MCF 10A (cell line): ENCODE data around the gene OBSL1. TPM values are rescaled to one million over a fixed set of nuclear protein-coding genes. Genes with fewer than 3 reads are reported as not detected.

ENCODE experiments used
- BruUV-seq: library from RNA; stranded (reverse); fragments of 400-500 nt; replicated peaks from 2 replicates; lab custom pipeline; 2021; lab: Mats Ljungman, UMichigan
- CTCF ChIA-PET: fragments of 300-600 bp; sonication (Branson Sonifier 250); formaldehyde crosslinking; extraction: SDS; loops from one replicate; lab custom pipeline; 2021; ENCODE audit warnings: antibody characterized with exemption, inconsistent platforms; lab: Yijun Ruan, JAX
- POLR2A ChIA-PET: fragments of 300-600, 350-650 bp; sonication (Branson Sonifier 250); formaldehyde crosslinking; extraction: SDS; loops from one replicate; lab custom pipeline; 2020; ENCODE audit warnings: antibody characterized with exemption, inconsistent platforms; lab: Yijun Ruan, JAX
- DNase-seq: peaks from one replicate; pipeline ENCODE4 v3.0.0-alpha.2; 2018; ENCODE audit not compliant: unreplicated experiment
- H3K27ac Mint-ChIP-seq: one replicate; pipeline ENCODE4 v1.8.0; 2022; ENCODE audit warnings: mild to moderate bottlenecking, low read depth, mixed read lengths; ENCODE audit not compliant: unreplicated experiment
- H3K27me3 Mint-ChIP-seq: one replicate; pipeline ENCODE4 v1.8.0; 2022; ENCODE audit warnings: mixed read lengths; ENCODE audit not compliant: insufficient read depth, unreplicated experiment
- H3K36me3 Mint-ChIP-seq: one replicate; pipeline ENCODE4 v1.8.0; 2022; ENCODE audit warnings: mild to moderate bottlenecking, moderate library complexity, mixed read lengths; ENCODE audit not compliant: insufficient read depth, unreplicated experiment
- H3K4me1 Mint-ChIP-seq: one replicate; pipeline ENCODE4 v1.8.0; 2022; ENCODE audit warnings: mixed read lengths; ENCODE audit not compliant: insufficient read depth, unreplicated experiment
- H3K4me3 Mint-ChIP-seq: one replicate; pipeline ENCODE4 v1.8.0; 2022; ENCODE audit warnings: mild to moderate bottlenecking, moderate library complexity, mixed read lengths; ENCODE audit not compliant: unreplicated experiment
- H3K9me3 Mint-ChIP-seq: one replicate; pipeline ENCODE4 v1.8.0; 2022; ENCODE audit warnings: mixed read lengths; ENCODE audit not compliant: unreplicated experiment
- CTCF ChIP-seq: fragments of 200-600 bp; IDR thresholded peaks from one replicate; pipeline ENCODE4 v1.8.0; 2022; ENCODE audit warnings: antibody characterized with exemption, mild to moderate bottlenecking; ENCODE audit not compliant: unreplicated experiment
- intact Hi-C: fragments of 100-400 bp; cut with micrococcal nuclease; formaldehyde crosslinking; loops from 2 replicates; pipeline ENCODE4 v1.14.1; 2022
- total RNA-seq: library from RNA; stranded (reverse); gene quantifications from 2 replicates; pipeline ENCODE4 v1.2.3, GENCODE V29; 2022

The OBSL1 gene
- total RNA-seq, 1 experiment from 2014 or later: 29.0 TPM

GRCh38 chr2:219554350-219554749, 17.0 kb downstream of the OBSL1 start:
- ChIA-PET CTCF (interaction anchor here (0.5 kb wide), 2 partner anchors 57 to 394 kb away, joined by 3 read pairs; partner anchors contain the start of gene NHEJ1), POLR2A (no interaction called here)
- BruUV-seq: no TSS peak
- DNase-seq: no peak
- intact Hi-C loops: no loop called here
- H3K4me3 Mint-ChIP-seq: no peak overlapping the region
- no peak for TF ChIP-seq CTCF
- H3K27ac Mint-ChIP-seq: no peak overlapping the region
- H3K4me1 Mint-ChIP-seq: peaks cover 6% of the 10 kb centered on the region
- H3K9me3 Mint-ChIP-seq: no peaks in the 10 kb centered on the region
- H3K27me3 Mint-ChIP-seq: no peaks in the 10 kb centered on the region
- no peaks in the 10 kb centered on the region for H3K36me3 Mint-ChIP-seq

GRCh38 chr2:219553463-219553963, 17.8 kb downstream of the OBSL1 start:
- POLR2A ChIA-PET: interaction anchor here (1.1 to 1.9 kb wide), 2 partner anchors 10 to 15 kb away, joined by 3 to 17 read pairs; partner anchors contain the start of genes CHPF and TMEM198
- no peaks in the 10 kb centered on the region for H3K9me3 Mint-ChIP-seq

GRCh38 chr2:219553168-219553417, 18.2 kb downstream of the OBSL1 start:
- DNase-seq: no peak
- H3K36me3 Mint-ChIP-seq: no peaks in the 10 kb centered on the region
- no peaks in the 10 kb centered on the region for H3K9me3 Mint-ChIP-seq
- H3K27ac Mint-ChIP-seq: no peak overlapping the region
- H3K4me1 Mint-ChIP-seq: peaks cover 6% of the 10 kb centered on the region
- intact Hi-C loops: no loop called here
- H3K27me3 Mint-ChIP-seq: no peaks in the 10 kb centered on the region
- BruUV-seq: no TSS peak
- H3K4me3 Mint-ChIP-seq: no peak overlapping the region
- ChIA-PET CTCF (interaction anchor here (0.6 to 1.7 kb wide), 3 partner anchors 12 to 690 kb away, joined by 3 to 7 read pairs (median 3); no protein-coding TSS in a partner anchor), POLR2A (interaction anchor here (1.1 to 1.9 kb wide), 2 partner anchors 10 to 15 kb away, joined by 3 to 17 read pairs; partner anchors contain the start of genes CHPF and TMEM198)
- TF ChIP-seq CTCF: no peak

More at GRCh38 chr2:219553463-219553963, 17.8 kb downstream of the OBSL1 start:
- Mint-ChIP-seq H3K27ac (no peak overlapping the region), H3K4me3 (no peak overlapping the region), H3K36me3 (no peaks in the 10 kb centered on the region), H3K4me1 (peaks cover 6% of the 10 kb centered on the region), H3K27me3 (no peaks in the 10 kb centered on the region)
- TF ChIP-seq CTCF: no peak
- no TSS peak for BruUV-seq
- intact Hi-C loops: no loop called here
- DNase-seq: no peak
- CTCF ChIA-PET: interaction anchor here (0.6 to 1.7 kb wide), 2 partner anchors 13 to 690 kb away, joined by 3 to 7 read pairs; no protein-coding TSS in a partner anchor

- H3K9me3 Mint-ChIP-seq: no peaks in the 10 kb centered on the region
- peak overlapping the region; percentile 70 for H3K4me3 Mint-ChIP-seq
- intact Hi-C loops: no loop called here
- ChIA-PET CTCF (interaction anchor here (0.6 to 2.0 kb wide), 4 partner anchors 8 to 689 kb away, joined by 3 to 8 read pairs (median 5); no protein-coding TSS in a partner anchor), POLR2A (interaction anchor here (0.6 to 1.9 kb wide), 4 partner anchors 9 to 509 kb away, joined by 3 to 17 read pairs (median 3); partner anchors contain the start of genes CHPF and TMEM198)
- DNase-seq: peak; percentile 75
- no peaks in the 10 kb centered on the region for H3K36me3 Mint-ChIP-seq
- BruUV-seq: no TSS peak
- H3K27ac Mint-ChIP-seq: no peak overlapping the region
- H3K27me3 Mint-ChIP-seq: no peaks in the 10 kb centered on the region
- H3K4me1 Mint-ChIP-seq: peaks cover 6% of the 10 kb centered on the region
- TF ChIP-seq CTCF: no peak
Measured at GRCh38 chr2:219552382-219553167, 18.8 kb downstream of the OBSL1 start.
